Natural killer cell (primary cell): ENCODE measurements around the gene EMP2. TPM values are rescaled to one million over a fixed set of nuclear protein-coding genes. Genes with fewer than 3 reads are reported as not detected.
"Not testable (repeated sequence)": the region's sequence is repeated elsewhere in the genome, so short reads cannot be mapped to it uniquely, and the experiment has no call there.

ENCODE experiments used
- ATAC-seq, 3 donors: fragments of 150-1000 bp in 2 of 3; fragments of 200-7000 bp in 1 of 3; cut with Tn5 transposase; 1 replicate in 1 of 3; 2 replicates in 2 of 3; pipeline ENCODE4 v1.10.0; 2021; ENCODE audit warnings: mild to moderate bottlenecking in 2 of 3, moderate library complexity in 2 of 3
- DNase-seq, 2 donors: peaks; one replicate each; pipeline versions ENCODE4 v3.0.0 to v3.0.0-alpha.2; 2013 to 2021; ENCODE audit warnings: mixed read lengths in 1 of 2
- H3K27ac ChIP-seq: one replicate; pipeline ENCODE4 v1.5.1; 2013; ENCODE audit warnings: mild to moderate bottlenecking, low read length
- H3K27me3 ChIP-seq: one replicate; pipeline ENCODE4 v1.6.1; 2013; ENCODE audit warnings: low read length; ENCODE audit not compliant: control insufficient read depth, insufficient read depth
- H3K36me3 ChIP-seq: one replicate; pipeline ENCODE4 v1.6.1; 2013; ENCODE audit warnings: low read length; ENCODE audit not compliant: control insufficient read depth, insufficient read depth
- H3K4me1 ChIP-seq: one replicate; pipeline ENCODE4 v1.6.1; 2013; ENCODE audit warnings: low read length; ENCODE audit not compliant: control insufficient read depth, insufficient read depth
- H3K4me3 ChIP-seq: one replicate; pipeline ENCODE4 v1.5.1; 2013; ENCODE audit warnings: low read length
- H3K9me3 ChIP-seq: one replicate; pipeline ENCODE4 v1.6.1; 2013; ENCODE audit warnings: low read length; ENCODE audit not compliant: control insufficient read depth, insufficient read depth
- H3K27ac Mint-ChIP-seq, 2 donors: one replicate each; pipeline ENCODE4 v1.8.0; 2022; ENCODE audit warnings: mild to moderate bottlenecking in 2 of 2, mixed read lengths in 2 of 2, moderate library complexity in 1 of 2
- H3K27me3 Mint-ChIP-seq, 2 donors: one replicate each; pipeline ENCODE4 v1.8.0; 2022; ENCODE audit warnings: low read depth in 2 of 2, mixed read lengths in 2 of 2
- H3K36me3 Mint-ChIP-seq: one replicate; pipeline ENCODE4 v1.8.0; 2022; ENCODE audit warnings: mixed read lengths
- H3K4me1 Mint-ChIP-seq, 2 donors: one replicate each; pipeline ENCODE4 v1.8.0; 2022; ENCODE audit warnings: mixed read lengths in 2 of 2
- H3K4me3 Mint-ChIP-seq: one replicate; pipeline ENCODE4 v1.8.0; 2022; ENCODE audit warnings: mild to moderate bottlenecking, moderate library complexity, mixed read lengths
- H3K9me3 Mint-ChIP-seq, 2 donors: one replicate each; pipeline ENCODE4 v1.8.0; 2022; ENCODE audit warnings: mixed read lengths in 2 of 2
- CTCF ChIP-seq: fragments of 200-600 bp; IDR thresholded peaks from one replicate; pipeline ENCODE4 v1.8.0; 2022; ENCODE audit warnings: antibody characterized with exemption
- WGBS: methylation state at CpG from one replicate; pipeline ENCODE4 v1.1.7; 2013; ENCODE audit warnings: missing lambda C conversion rate; ENCODE audit not compliant: insufficient coverage; 5-methylcytosine and 5-hydroxymethylcytosine counted together
- intact Hi-C: fragments of 100-400 bp; cut with micrococcal nuclease; formaldehyde crosslinking; loops from one replicate; pipeline ENCODE4 v1.14.2; 2022
- total RNA-seq, 4 donors: library from RNA; stranded (reverse); fragments of 120-200 nt in 1 of 4; gene quantifications; one replicate each; pipeline versions ENCODE4 v1.2.3 to v1.2.4, GENCODE V29; 2013 to 2022

The EMP2 gene
- total RNA-seq, 3 donors from 2014 or later (not counting 1 experiment from before 2014, with no cell fraction given): not detected

- Mint-ChIP-seq H3K36me3 (no peaks in the 10 kb centered on the region), H3K4me3 (no peak overlapping the region), H3K27me3 (no peaks in the 10 kb centered on the region), H3K9me3 (no peaks in the 10 kb centered on the region), H3K4me1 (no peaks in the 10 kb centered on the region), H3K27ac (no peak overlapping the region)
- ATAC-seq (no peak), DNase-seq (no peak)
- H3K4me3 ChIP-seq: no peak overlapping the region
- no peaks in the 10 kb centered on the region for H3K4me1 ChIP-seq
- no peak for TF ChIP-seq CTCF
- no peak overlapping the region for H3K27ac ChIP-seq
- no peaks in the 10 kb centered on the region for H3K36me3 ChIP-seq
- H3K27me3 ChIP-seq: no peaks in the 10 kb centered on the region
- 87% methylated on average over 2 of the region's 2 CpGs for WGBS
- intact Hi-C loops: no loop called here
- no peaks in the 10 kb centered on the region for H3K9me3 ChIP-seq
Measured at GRCh38 chr16:10538583-10538982, 41.8 kb downstream of the EMP2 start.

- Histone ChIP-seq H3K9me3 (no peaks in the 10 kb centered on the region), H3K4me1 (no peaks in the 10 kb centered on the region), H3K27ac (no peak overlapping the region), H3K27me3 (no peaks in the 10 kb centered on the region), H3K36me3 (no peaks in the 10 kb centered on the region), H3K4me3 (no peak overlapping the region)
- Mint-ChIP-seq H3K27me3 (no peaks in the 10 kb centered on the region), H3K36me3 (no peaks in the 10 kb centered on the region), H3K4me3 (no peak overlapping the region), H3K9me3 (no peaks in the 10 kb centered on the region), H3K27ac (no peak overlapping the region), H3K4me1 (no peaks in the 10 kb centered on the region)
- WGBS: 89% methylated on average over 15 of the region's 15 CpGs
- DNase-seq: no peak
- ATAC-seq: no peak
- no peak for TF ChIP-seq CTCF
- intact Hi-C loops: no loop called here
Measured at GRCh38 chr16:10537946-10538345, 42.5 kb downstream of the EMP2 start.

- H3K4me1 ChIP-seq: no peaks in the 10 kb centered on the region
- no peak for TF ChIP-seq CTCF
- Mint-ChIP-seq H3K4me1 (no peaks in the 10 kb centered on the region), H3K27me3 (no peaks in the 10 kb centered on the region), H3K9me3 (no peaks in the 10 kb centered on the region), H3K4me3 (no peak overlapping the region), H3K27ac (no peak overlapping the region), H3K36me3 (no peaks in the 10 kb centered on the region)
- no peaks in the 10 kb centered on the region for H3K9me3 ChIP-seq
- ATAC-seq: no peak
- no peaks in the 10 kb centered on the region for H3K27me3 ChIP-seq
- H3K27ac ChIP-seq: no peak overlapping the region
- H3K4me3 ChIP-seq: no peak overlapping the region
- no peak for DNase-seq
- H3K36me3 ChIP-seq: no peaks in the 10 kb centered on the region
- WGBS: 73% methylated on average over 5 of the region's 5 CpGs
- intact Hi-C loops: no loop called here
Measured at GRCh38 chr16:10536814-10537389, 43.5 kb downstream of the EMP2 start.

- H3K9me3 Mint-ChIP-seq, H3K36me3 ChIP-seq, H3K4me1 ChIP-seq, H3K4me3 ChIP-seq, H3K36me3 Mint-ChIP-seq, H3K27me3 ChIP-seq, H3K4me3 Mint-ChIP-seq, H3K4me1 Mint-ChIP-seq, H3K27me3 Mint-ChIP-seq, H3K27ac Mint-ChIP-seq, ATAC-seq, DNase-seq, H3K27ac ChIP-seq, intact Hi-C loops, H3K9me3 ChIP-seq: not testable (repeated sequence)
- 89% methylated on average over 6 of the region's 6 CpGs for WGBS
Measured at GRCh38 chr16:10536328-10536727, 44.1 kb downstream of the EMP2 start.
